Stomach (tissue), 9 donors: ENCODE measurements around the gene FOXC2. TPM values are rescaled to one million over a fixed set of nuclear protein-coding genes. Genes with fewer than 3 reads are reported as not detected.
A peak's percentile ranks its signal among the peaks of the same experiment; 100 is the strongest.
"Not testable (repeated sequence)": the region's sequence is repeated elsewhere in the genome, so short reads cannot be mapped to it uniquely, and the experiment has no call there.

Source experiments
- DNase-seq, 2 donors: peaks; one replicate each; pipeline versions ENCODE4 v3.0.0 to v3.0.0-alpha.2; 2013 to 2019
- H3K27ac ChIP-seq, 5 donors: fragments of 200-600 bp in 4 of 5; sonication (generic) in 4 of 5; one replicate each; pipeline ENCODE4 v1.5.1; 2013 to 2019; ENCODE audit warnings: mild to moderate bottlenecking in 1 of 5, moderate library complexity in 1 of 5
- H3K27me3 ChIP-seq, 3 donors: fragments of 200-600 bp; sonication (generic); one replicate each; pipeline ENCODE4 v1.5.1; 2017 to 2019; ENCODE audit warnings: mixed run types in 1 of 3
- H3K36me3 ChIP-seq, 4 donors: fragments of 200-600 bp; sonication (generic); 1 replicate in 3 of 4; 2 replicates in 1 of 4; pipeline ENCODE4 v1.5.1; 2016 to 2019
- H3K4me1 ChIP-seq, 4 donors: fragments of 200-600 bp; sonication (generic); one replicate each; pipeline ENCODE4 v1.5.1; 2016 to 2019
- H3K4me3 ChIP-seq, 4 donors: fragments of 200-600 bp; sonication (generic) in 3 of 4; one replicate each; pipeline ENCODE4 v1.5.1; 2016 to 2019; ENCODE audit warnings: mild to moderate bottlenecking in 1 of 4
- H3K9me3 ChIP-seq, 4 donors: fragments of 200-600 bp; sonication (generic); one replicate each; pipeline ENCODE4 v1.5.1; 2016 to 2019
- EP300 ChIP-seq: sonication (generic); formaldehyde crosslinking; IDR thresholded peaks from one replicate; pipeline ENCODE4 v1.6.1; 2017; ENCODE audit warnings: antibody characterized with exemption
- POLR2A ChIP-seq, 4 donors: fragments of 450-650 bp; IDR thresholded peaks; one replicate each; pipeline ENCODE4 v1.6.1; 2016; ENCODE audit warnings: antibody characterized with exemption in 4 of 4, control low read depth in 2 of 4, mild to moderate bottlenecking in 1 of 4, moderate library complexity in 1 of 4
- POLR2AphosphoS5 ChIP-seq, 3 donors: sonication (generic); formaldehyde crosslinking; IDR thresholded peaks; one replicate each; pipeline ENCODE4 v1.6.1; 2016; ENCODE audit warnings: antibody characterized with exemption in 3 of 3
- WGBS, 5 donors: extraction: QIAGEN DNeasy Blood & Tissue Kit in 3 of 5; methylation state at CpG; one replicate each; pipeline versions ENCODE4 v1.1.5 to v1.1.7; 2013 to 2018; 5-methylcytosine and 5-hydroxymethylcytosine counted together
- intact Hi-C: fragments of 100-400 bp; cut with DNase I; formaldehyde crosslinking; loops from one replicate; pipeline ENCODE4 v1.15.1; 2023; ENCODE audit warnings: low total_unique reads
- polyA plus RNA-seq, 3 donors: library from polyadenylated mRNA; stranded (reverse); fragments of 200-250 nt; gene quantifications; one replicate each; pipeline ENCODE4 v1.2.3, GENCODE V29; 2013
- total RNA-seq, 5 donors: library from RNA; depleted of rRNA; stranded (reverse); fragments of >200 nt; gene quantifications; one replicate each; pipeline versions ENCODE4 v1.1.0 to v1.2.3, GENCODE V29; 2014 to 2016
- TF ChIP-seq, protein P1 (sequence below), 7 experiments: fragments of 450-650 bp in 4 of 7; fragments of 200-600 bp in 3 of 7; sonication (generic) in 3 of 7; IDR thresholded peaks; one replicate each; pipeline ENCODE4 v1.5.1; 2016 to 2019; ENCODE audit warnings: antibody characterized with exemption in 7 of 7, control low read depth in 2 of 7, mild to moderate bottlenecking in 1 of 7
- donor health status: healthy with polysubstance abuse.
- donor health status: Bipolar disorder and iron deficiency.
- donor health status: healthy.

FOXC2 gene
- total and polyA plus RNA-seq, 8 donors: 0.08 to 0.18 (median 0.12) TPM; not detected in 5

DNA sequence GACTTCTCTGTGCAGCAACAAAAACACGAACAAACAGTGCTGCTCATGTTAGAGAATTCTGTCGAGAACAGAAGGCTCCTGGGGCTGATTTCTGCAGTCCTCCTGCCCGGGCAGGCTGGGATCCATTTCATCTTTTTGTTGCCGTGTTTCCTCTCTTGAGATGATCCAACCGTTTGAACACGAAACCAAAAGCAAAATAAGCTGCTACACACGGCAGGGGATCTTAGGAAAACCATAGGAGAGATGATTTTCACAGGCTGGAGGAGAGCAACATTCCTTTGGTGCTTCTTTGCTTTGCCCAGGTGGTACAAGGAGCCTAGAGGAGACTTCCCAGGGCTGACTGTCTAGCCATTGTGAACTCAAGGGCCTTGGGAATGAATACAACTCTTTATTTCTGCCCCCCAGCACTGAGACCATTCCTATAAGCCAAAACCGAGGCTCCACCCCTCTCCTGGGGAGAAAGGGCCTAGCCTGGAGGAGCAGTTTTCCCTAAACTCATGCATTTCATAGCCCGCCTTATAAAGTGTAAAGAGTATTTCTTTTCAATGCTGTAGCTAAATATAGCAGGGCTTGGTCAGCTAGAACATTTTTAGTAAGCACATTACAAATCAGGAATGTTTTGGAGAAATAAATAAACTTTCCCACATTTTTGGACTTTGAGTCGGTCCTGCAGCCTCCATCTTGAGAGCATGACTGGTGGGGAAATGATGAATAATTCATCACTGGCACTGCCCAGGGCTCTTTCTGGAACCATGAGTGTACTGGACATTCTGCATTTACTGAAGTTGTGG, 19.4 kb downstream of the FOXC2 start:
- TF ChIP-seq, protein P1, sequence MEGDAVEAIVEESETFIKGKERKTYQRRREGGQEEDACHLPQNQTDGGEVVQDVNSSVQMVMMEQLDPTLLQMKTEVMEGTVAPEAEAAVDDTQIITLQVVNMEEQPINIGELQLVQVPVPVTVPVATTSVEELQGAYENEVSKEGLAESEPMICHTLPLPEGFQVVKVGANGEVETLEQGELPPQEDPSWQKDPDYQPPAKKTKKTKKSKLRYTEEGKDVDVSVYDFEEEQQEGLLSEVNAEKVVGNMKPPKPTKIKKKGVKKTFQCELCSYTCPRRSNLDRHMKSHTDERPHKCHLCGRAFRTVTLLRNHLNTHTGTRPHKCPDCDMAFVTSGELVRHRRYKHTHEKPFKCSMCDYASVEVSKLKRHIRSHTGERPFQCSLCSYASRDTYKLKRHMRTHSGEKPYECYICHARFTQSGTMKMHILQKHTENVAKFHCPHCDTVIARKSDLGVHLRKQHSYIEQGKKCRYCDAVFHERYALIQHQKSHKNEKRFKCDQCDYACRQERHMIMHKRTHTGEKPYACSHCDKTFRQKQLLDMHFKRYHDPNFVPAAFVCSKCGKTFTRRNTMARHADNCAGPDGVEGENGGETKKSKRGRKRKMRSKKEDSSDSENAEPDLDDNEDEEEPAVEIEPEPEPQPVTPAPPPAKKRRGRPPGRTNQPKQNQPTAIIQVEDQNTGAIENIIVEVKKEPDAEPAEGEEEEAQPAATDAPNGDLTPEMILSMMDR (IDR thresholded peaks at IDR 0.05): no peak
- TF ChIP-seq POLR2AphosphoS5 (IDR thresholded peaks at IDR 0.05): peak in 2 of 3 donors; percentile 1 to 50
- intact Hi-C loops: no loop called here
- Histone ChIP-seq H3K36me3 (no peaks in the 10 kb centered on the region), H3K4me3 (no peak overlapping the region), H3K4me1 (peaks cover 0 to 16% (median 3%) of the 10 kb centered on the region in 4 donors), H3K27me3 (peaks cover 0 to 36% (median 0%) of the 10 kb centered on the region in 3 donors), H3K9me3 (no peaks in the 10 kb centered on the region), H3K27ac (peak overlapping the region; percentile 53 to 65 (median 55))
- no peak for DNase-seq
- 58 to 66% (median 61%) methylated on average over 10 of the region's 10 CpGs for WGBS, 5 donors

GRCh38 chr16:86587487-86587886, 20.9 kb downstream of the FOXC2 start:
- Histone ChIP-seq H3K27ac (no peak overlapping the region), H3K27me3 (peaks cover 0 to 43% (median 0%) of the 10 kb centered on the region in 3 donors), H3K4me1 (peaks cover 0 to 16% (median 3%) of the 10 kb centered on the region in 4 donors), H3K4me3 (no peak overlapping the region), H3K36me3 (no peaks in the 10 kb centered on the region), H3K9me3 (no peaks in the 10 kb centered on the region)
- intact Hi-C loops: no loop called here
- DNase-seq: no peak
- WGBS, 5 donors: 90 to 96% (median 91%) methylated on average over 3 of the region's 3 CpGs
- TF ChIP-seq POLR2A (IDR thresholded peaks at IDR 0.05) (no peak), EP300 (no peak), POLR2AphosphoS5 (IDR thresholded peaks at IDR 0.05) (no peak)
- TF ChIP-seq, protein P1 (IDR thresholded peaks at IDR 0.05): no peak

DNA sequence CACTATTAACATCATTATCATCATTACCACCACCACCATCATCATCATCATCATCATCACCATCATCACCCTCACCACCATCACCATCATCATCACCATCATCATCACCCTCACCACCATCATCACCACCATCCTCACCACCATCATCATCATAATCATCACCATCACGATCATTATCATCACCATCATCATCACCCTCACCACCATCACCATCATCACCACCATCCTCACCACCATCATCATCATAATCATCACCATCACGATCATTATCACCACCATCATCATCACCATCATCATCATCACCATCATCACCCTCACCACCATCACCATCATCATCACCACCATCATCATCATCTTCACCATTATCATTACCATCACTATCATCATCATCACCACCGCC, 21.3 kb downstream of the FOXC2 start:
- H3K36me3 ChIP-seq, H3K27ac ChIP-seq, H3K4me3 ChIP-seq, H3K9me3 ChIP-seq, DNase-seq, intact Hi-C loops: not testable (repeated sequence)
- Histone ChIP-seq H3K4me1 (peaks cover 0 to 16% (median 3%) of the 10 kb centered on the region in 4 donors), H3K27me3 (peaks cover 0 to 45% (median 2%) of the 10 kb centered on the region in 3 donors)
- 85 to 92% (median 92%) methylated on average over 3 of the region's 3 CpGs for WGBS, 5 donors

DNA sequence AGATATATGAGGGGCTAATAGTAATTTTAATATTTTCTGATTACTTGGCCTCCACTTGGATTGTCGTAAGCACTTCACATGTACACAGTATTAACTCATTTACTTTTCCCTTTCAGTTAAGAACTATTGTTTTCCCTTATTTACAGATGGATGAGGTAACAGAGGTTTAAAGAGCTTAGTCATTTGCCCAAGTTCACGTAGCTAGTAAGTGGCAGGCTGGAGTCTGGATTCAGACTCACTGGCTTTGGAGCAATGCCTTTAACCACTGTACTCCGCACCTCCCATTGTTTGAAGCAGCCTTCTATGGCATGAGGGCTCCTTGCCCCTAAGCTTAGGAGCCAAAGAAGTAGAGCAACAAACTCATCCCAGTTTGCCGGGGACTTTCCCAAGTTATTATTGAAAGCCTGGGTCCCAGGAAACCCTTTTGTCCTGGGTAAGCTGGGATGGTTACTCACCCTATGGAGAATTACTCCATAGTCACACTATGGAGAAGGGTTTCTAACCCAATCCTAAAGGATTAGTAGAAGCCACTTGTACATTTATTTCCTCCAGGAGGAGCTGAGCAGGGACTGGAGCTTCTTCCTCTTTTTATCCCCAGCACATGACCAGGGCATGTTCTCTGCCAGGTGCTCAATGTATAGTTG, 24.0 kb downstream of the FOXC2 start:
- intact Hi-C loops: no loop called here
- Histone ChIP-seq H3K27ac (peak overlapping the region in 2 of 5 donors; percentile 20 to 50), H3K4me3 (no peak overlapping the region), H3K9me3 (no peaks in the 10 kb centered on the region), H3K4me1 (peaks cover 0 to 11% (median 3%) of the 10 kb centered on the region in 4 donors), H3K36me3 (no peaks in the 10 kb centered on the region), H3K27me3 (peaks cover 0 to 52% (median 23%) of the 10 kb centered on the region in 3 donors)
- WGBS, 5 donors: 31 to 46% (median 41%) methylated on average over 4 of the region's 4 CpGs
- peak in 1 of 2 donors; percentile 59 for DNase-seq
- TF ChIP-seq POLR2AphosphoS5 (IDR thresholded peaks at IDR 0.05) (peak in 1 of 3 donors; percentile 25), POLR2A (IDR thresholded peaks at IDR 0.05) (no peak), EP300 (no peak)
- TF ChIP-seq, protein P1 (IDR thresholded peaks at IDR 0.05): no peak
